ENCODE data around the gene PELI1.

Gene PELI1

GRCh38 chr2:64140665-64141200 lies 3.5 kb downstream of the PELI1 start:
- DNase-seq, result no peak
- Mint-ChIP-seq H3K4me1 (peaks cover 31 to 55% of the 10 kb centered on the region in 2 donors), H3K36me3 (peaks cover 14 to 18% of the 10 kb centered on the region in 2 donors), H3K4me3 (no peak overlapping the region), H3K9me3 (no peaks in the 10 kb centered on the region), H3K27me3 (no peaks in the 10 kb centered on the region), H3K27ac (no peak overlapping the region)
- ATAC-seq (replicated peaks), result no peak

- peaks cover 14 to 20% of the 10 kb centered on the region in 2 donors for H3K36me3 Mint-ChIP-seq
- no peak for ATAC-seq (replicated peaks)
- H3K4me1 Mint-ChIP-seq, result peaks cover 35 to 60% of the 10 kb centered on the region in 2 donors
- H3K27ac Mint-ChIP-seq, result no peak overlapping the region
- H3K27me3 Mint-ChIP-seq, result no peaks in the 10 kb centered on the region
- H3K9me3 Mint-ChIP-seq, result no peaks in the 10 kb centered on the region
- no peak for DNase-seq
- H3K4me3 Mint-ChIP-seq, result no peak overlapping the region
These were observed 4.3 kb downstream of the PELI1 start for GRCh38 chr2:64139956-64140355.

GRCh38 chr2:64137996-64138395 lies 6.2 kb downstream of the PELI1 start:
- Mint-ChIP-seq H3K9me3 (no peaks in the 10 kb centered on the region), H3K4me3 (peak overlapping the region in 1 of 2 donors; percentile 53), H3K36me3 (peaks cover 14 to 19% of the 10 kb centered on the region in 2 donors), H3K27me3 (no peaks in the 10 kb centered on the region), H3K4me1 (peaks cover 35 to 61% of the 10 kb centered on the region in 2 donors), H3K27ac (peak overlapping the region; percentile 31)
- ATAC-seq (replicated peaks) (no peak), DNase-seq (no peak)

- DNase-seq, result no peak
- H3K4me1 Mint-ChIP-seq, result peaks cover 35 to 66% of the 10 kb centered on the region in 2 donors
- H3K27ac Mint-ChIP-seq, result no peak overlapping the region
- peak; percentile 39 to 48 for ATAC-seq (replicated peaks)
- H3K4me3 Mint-ChIP-seq, result peak overlapping the region in 1 of 2 donors; percentile 18
- no peaks in the 10 kb centered on the region for H3K9me3 Mint-ChIP-seq
- peaks cover 14 to 19% of the 10 kb centered on the region in 2 donors for H3K36me3 Mint-ChIP-seq
- H3K27me3 Mint-ChIP-seq, result no peaks in the 10 kb centered on the region
These were observed 6.7 kb downstream of the PELI1 start for GRCh38 chr2:64137567-64137966.

- peaks cover 14 to 26% of the 10 kb centered on the region in 2 donors for H3K36me3 Mint-ChIP-seq
- H3K27me3 Mint-ChIP-seq, result no peaks in the 10 kb centered on the region
- peaks cover 32 to 58% of the 10 kb centered on the region in 2 donors for H3K4me1 Mint-ChIP-seq
- DNase-seq (no peak), ATAC-seq (replicated peaks) (no peak)
- no peak overlapping the region for H3K27ac Mint-ChIP-seq
- no peaks in the 10 kb centered on the region for H3K9me3 Mint-ChIP-seq
- no peak overlapping the region for H3K4me3 Mint-ChIP-seq
These were observed 8.8 kb downstream of the PELI1 start for GRCh38 chr2:64135421-64135820.

GRCh38 chr2:64134813-64135212 lies 9.4 kb downstream of the PELI1 start:
- Mint-ChIP-seq H3K4me3 (no peak overlapping the region), H3K36me3 (peaks cover 12 to 26% of the 10 kb centered on the region in 2 donors), H3K9me3 (no peaks in the 10 kb centered on the region), H3K4me1 (peaks cover 32 to 58% of the 10 kb centered on the region in 2 donors), H3K27ac (no peak overlapping the region), H3K27me3 (no peaks in the 10 kb centered on the region)
- no peak for ATAC-seq (replicated peaks)
- DNase-seq, result no peak

GRCh38 chr2:64133828-64134227 lies 10.4 kb downstream of the PELI1 start:
- H3K27me3 Mint-ChIP-seq, result no peaks in the 10 kb centered on the region
- DNase-seq (no peak), ATAC-seq (replicated peaks) (peak in 1 of 2 donors; percentile 31)
- no peak overlapping the region for H3K4me3 Mint-ChIP-seq
- peaks cover 10 to 25% of the 10 kb centered on the region in 2 donors for H3K36me3 Mint-ChIP-seq
- peaks cover 34 to 58% of the 10 kb centered on the region in 2 donors for H3K4me1 Mint-ChIP-seq
- H3K9me3 Mint-ChIP-seq, result no peaks in the 10 kb centered on the region
- no peak overlapping the region for H3K27ac Mint-ChIP-seq

- ATAC-seq (replicated peaks) (no peak), DNase-seq (no peak)
- H3K4me1 Mint-ChIP-seq, result peaks cover 31 to 58% of the 10 kb centered on the region in 2 donors
- no peak overlapping the region for H3K4me3 Mint-ChIP-seq
- H3K27ac Mint-ChIP-seq, result no peak overlapping the region
- no peaks in the 10 kb centered on the region for H3K27me3 Mint-ChIP-seq
- H3K9me3 Mint-ChIP-seq, result no peaks in the 10 kb centered on the region
- H3K36me3 Mint-ChIP-seq, result peaks cover 5 to 20% of the 10 kb centered on the region in 2 donors
These were observed 10.9 kb downstream of the PELI1 start for GRCh38 chr2:64133354-64133753.

- Mint-ChIP-seq H3K4me3 (no peak overlapping the region), H3K27ac (no peak overlapping the region), H3K4me1 (peaks cover 21 to 53% of the 10 kb centered on the region in 2 donors), H3K27me3 (no peaks in the 10 kb centered on the region), H3K9me3 (peaks cover 0 to 2% of the 10 kb centered on the region in 2 donors), H3K36me3 (peaks cover 2 to 14% of the 10 kb centered on the region in 2 donors)
- ATAC-seq (replicated peaks) (no peak), DNase-seq (no peak)
These were observed 13.9 kb downstream of the PELI1 start for GRCh38 chr2:64130333-64130732.

- peaks cover 2 to 11% of the 10 kb centered on the region in 2 donors for H3K36me3 Mint-ChIP-seq
- peak overlapping the region; percentile 47 for H3K27ac Mint-ChIP-seq
- DNase-seq, result no peak
- peaks cover 18 to 46% of the 10 kb centered on the region in 2 donors for H3K4me1 Mint-ChIP-seq
- H3K4me3 Mint-ChIP-seq, result no peak overlapping the region
- no peaks in the 10 kb centered on the region for H3K27me3 Mint-ChIP-seq
- peaks cover 0 to 2% of the 10 kb centered on the region in 2 donors for H3K9me3 Mint-ChIP-seq
- ATAC-seq (replicated peaks), result peak; percentile 25 to 57
These were observed 15.3 kb downstream of the PELI1 start for GRCh38 chr2:64128943-64129391.

GRCh38 chr2:64128406-64128805 lies 15.8 kb downstream of the PELI1 start:
- peaks cover 0 to 2% of the 10 kb centered on the region in 2 donors for H3K9me3 Mint-ChIP-seq
- no peak overlapping the region for H3K4me3 Mint-ChIP-seq
- H3K4me1 Mint-ChIP-seq, result peaks cover 18 to 46% of the 10 kb centered on the region in 2 donors
- no peak overlapping the region for H3K27ac Mint-ChIP-seq
- H3K36me3 Mint-ChIP-seq, result peaks cover 2 to 11% of the 10 kb centered on the region in 2 donors
- DNase-seq (no peak), ATAC-seq (replicated peaks) (no peak)
- H3K27me3 Mint-ChIP-seq, result no peaks in the 10 kb centered on the region

- no peak for ATAC-seq (replicated peaks)
- Mint-ChIP-seq H3K9me3 (peaks cover 0 to 2% of the 10 kb centered on the region in 2 donors), H3K27ac (peak overlapping the region; percentile 4), H3K4me1 (peaks cover 19 to 40% of the 10 kb centered on the region in 2 donors), H3K36me3 (peaks cover 5 to 13% of the 10 kb centered on the region in 2 donors), H3K4me3 (no peak overlapping the region), H3K27me3 (no peaks in the 10 kb centered on the region)
- no peak for DNase-seq
These were observed 17.1 kb downstream of the PELI1 start for GRCh38 chr2:64127119-64127518.

GRCh38 chr2:64126601-64127000 lies 17.6 kb downstream of the PELI1 start:
- peaks cover 14 to 38% of the 10 kb centered on the region in 2 donors for H3K4me1 Mint-ChIP-seq
- no peaks in the 10 kb centered on the region for H3K27me3 Mint-ChIP-seq
- H3K27ac Mint-ChIP-seq, result no peak overlapping the region
- peaks cover 0 to 2% of the 10 kb centered on the region in 2 donors for H3K9me3 Mint-ChIP-seq
- DNase-seq (no peak), ATAC-seq (replicated peaks) (no peak)
- H3K36me3 Mint-ChIP-seq, result peaks cover 5 to 10% of the 10 kb centered on the region in 2 donors
- H3K4me3 Mint-ChIP-seq, result no peak overlapping the region

GRCh38 chr2:64124571-64124970 lies 19.6 kb downstream of the PELI1 start:
- H3K27me3 Mint-ChIP-seq, result no peaks in the 10 kb centered on the region
- H3K4me3 Mint-ChIP-seq, result no peak overlapping the region
- DNase-seq (no peak), ATAC-seq (replicated peaks) (no peak)
- H3K27ac Mint-ChIP-seq, result no peak overlapping the region
- H3K9me3 Mint-ChIP-seq, result peaks cover 0 to 2% of the 10 kb centered on the region in 2 donors
- peaks cover 5 to 10% of the 10 kb centered on the region in 2 donors for H3K36me3 Mint-ChIP-seq
- H3K4me1 Mint-ChIP-seq, result peaks cover 14 to 36% of the 10 kb centered on the region in 2 donors

GRCh38 chr2:64124168-64124567 lies 20.1 kb downstream of the PELI1 start:
- Mint-ChIP-seq H3K4me1 (peaks cover 14 to 34% of the 10 kb centered on the region in 2 donors), H3K27ac (no peak overlapping the region), H3K27me3 (no peaks in the 10 kb centered on the region), H3K36me3 (peaks cover 5 to 10% of the 10 kb centered on the region in 2 donors), H3K9me3 (peaks cover 0 to 2% of the 10 kb centered on the region in 2 donors), H3K4me3 (no peak overlapping the region)
- ATAC-seq (replicated peaks) (no peak), DNase-seq (no peak)

Data from stimulated activated naive B cell treated with anti-CD40 and anti-IgM and Interleukin-4, amounts not matched to agents 10 μg/mL and 1 μg/mL and 100 μg/mL, for 72 hours (primary cell).